ENCODE data around the gene NOS1AP. TPM values are rescaled to one million over a fixed set of nuclear protein-coding genes. Genes with fewer than 3 reads are reported as not detected.

Gene NOS1AP
- total and polyA plus RNA-seq, 2 experiments from 2014 or later = 5.8 to 6.6 TPM

- Histone ChIP-seq H4K20me1 (replicated peaks; ENCODE audit: insufficient read depth) (no peaks in the 10 kb centered on the region), H3K79me2 (replicated peaks; ENCODE audit: insufficient read depth) (no peaks in the 10 kb centered on the region), H3K27me3 (ENCODE audit: insufficient read depth) (no peaks in the 10 kb centered on the region), H3F3A (replicated peaks; ENCODE audit: low read depth) (no peaks in the 10 kb centered on the region), H2AFZ (no peak overlapping the region), H3K27ac (ENCODE audit: low read depth) (no peak overlapping the region), H3K4me3 (no peak overlapping the region), H3K9me2 (ENCODE audit: insufficient read depth) (no peaks in the 10 kb centered on the region), H3K4me1 (ENCODE audit: insufficient read depth) (peaks cover 14% of the 10 kb centered on the region), H3K36me3 (ENCODE audit: insufficient read depth) (no peaks in the 10 kb centered on the region), H3K4me2 (no peak overlapping the region)
- DNase-seq (ENCODE audit: low spot score) (no peak), ATAC-seq (no peak)
- TF ChIP-seq, protein P1, sequence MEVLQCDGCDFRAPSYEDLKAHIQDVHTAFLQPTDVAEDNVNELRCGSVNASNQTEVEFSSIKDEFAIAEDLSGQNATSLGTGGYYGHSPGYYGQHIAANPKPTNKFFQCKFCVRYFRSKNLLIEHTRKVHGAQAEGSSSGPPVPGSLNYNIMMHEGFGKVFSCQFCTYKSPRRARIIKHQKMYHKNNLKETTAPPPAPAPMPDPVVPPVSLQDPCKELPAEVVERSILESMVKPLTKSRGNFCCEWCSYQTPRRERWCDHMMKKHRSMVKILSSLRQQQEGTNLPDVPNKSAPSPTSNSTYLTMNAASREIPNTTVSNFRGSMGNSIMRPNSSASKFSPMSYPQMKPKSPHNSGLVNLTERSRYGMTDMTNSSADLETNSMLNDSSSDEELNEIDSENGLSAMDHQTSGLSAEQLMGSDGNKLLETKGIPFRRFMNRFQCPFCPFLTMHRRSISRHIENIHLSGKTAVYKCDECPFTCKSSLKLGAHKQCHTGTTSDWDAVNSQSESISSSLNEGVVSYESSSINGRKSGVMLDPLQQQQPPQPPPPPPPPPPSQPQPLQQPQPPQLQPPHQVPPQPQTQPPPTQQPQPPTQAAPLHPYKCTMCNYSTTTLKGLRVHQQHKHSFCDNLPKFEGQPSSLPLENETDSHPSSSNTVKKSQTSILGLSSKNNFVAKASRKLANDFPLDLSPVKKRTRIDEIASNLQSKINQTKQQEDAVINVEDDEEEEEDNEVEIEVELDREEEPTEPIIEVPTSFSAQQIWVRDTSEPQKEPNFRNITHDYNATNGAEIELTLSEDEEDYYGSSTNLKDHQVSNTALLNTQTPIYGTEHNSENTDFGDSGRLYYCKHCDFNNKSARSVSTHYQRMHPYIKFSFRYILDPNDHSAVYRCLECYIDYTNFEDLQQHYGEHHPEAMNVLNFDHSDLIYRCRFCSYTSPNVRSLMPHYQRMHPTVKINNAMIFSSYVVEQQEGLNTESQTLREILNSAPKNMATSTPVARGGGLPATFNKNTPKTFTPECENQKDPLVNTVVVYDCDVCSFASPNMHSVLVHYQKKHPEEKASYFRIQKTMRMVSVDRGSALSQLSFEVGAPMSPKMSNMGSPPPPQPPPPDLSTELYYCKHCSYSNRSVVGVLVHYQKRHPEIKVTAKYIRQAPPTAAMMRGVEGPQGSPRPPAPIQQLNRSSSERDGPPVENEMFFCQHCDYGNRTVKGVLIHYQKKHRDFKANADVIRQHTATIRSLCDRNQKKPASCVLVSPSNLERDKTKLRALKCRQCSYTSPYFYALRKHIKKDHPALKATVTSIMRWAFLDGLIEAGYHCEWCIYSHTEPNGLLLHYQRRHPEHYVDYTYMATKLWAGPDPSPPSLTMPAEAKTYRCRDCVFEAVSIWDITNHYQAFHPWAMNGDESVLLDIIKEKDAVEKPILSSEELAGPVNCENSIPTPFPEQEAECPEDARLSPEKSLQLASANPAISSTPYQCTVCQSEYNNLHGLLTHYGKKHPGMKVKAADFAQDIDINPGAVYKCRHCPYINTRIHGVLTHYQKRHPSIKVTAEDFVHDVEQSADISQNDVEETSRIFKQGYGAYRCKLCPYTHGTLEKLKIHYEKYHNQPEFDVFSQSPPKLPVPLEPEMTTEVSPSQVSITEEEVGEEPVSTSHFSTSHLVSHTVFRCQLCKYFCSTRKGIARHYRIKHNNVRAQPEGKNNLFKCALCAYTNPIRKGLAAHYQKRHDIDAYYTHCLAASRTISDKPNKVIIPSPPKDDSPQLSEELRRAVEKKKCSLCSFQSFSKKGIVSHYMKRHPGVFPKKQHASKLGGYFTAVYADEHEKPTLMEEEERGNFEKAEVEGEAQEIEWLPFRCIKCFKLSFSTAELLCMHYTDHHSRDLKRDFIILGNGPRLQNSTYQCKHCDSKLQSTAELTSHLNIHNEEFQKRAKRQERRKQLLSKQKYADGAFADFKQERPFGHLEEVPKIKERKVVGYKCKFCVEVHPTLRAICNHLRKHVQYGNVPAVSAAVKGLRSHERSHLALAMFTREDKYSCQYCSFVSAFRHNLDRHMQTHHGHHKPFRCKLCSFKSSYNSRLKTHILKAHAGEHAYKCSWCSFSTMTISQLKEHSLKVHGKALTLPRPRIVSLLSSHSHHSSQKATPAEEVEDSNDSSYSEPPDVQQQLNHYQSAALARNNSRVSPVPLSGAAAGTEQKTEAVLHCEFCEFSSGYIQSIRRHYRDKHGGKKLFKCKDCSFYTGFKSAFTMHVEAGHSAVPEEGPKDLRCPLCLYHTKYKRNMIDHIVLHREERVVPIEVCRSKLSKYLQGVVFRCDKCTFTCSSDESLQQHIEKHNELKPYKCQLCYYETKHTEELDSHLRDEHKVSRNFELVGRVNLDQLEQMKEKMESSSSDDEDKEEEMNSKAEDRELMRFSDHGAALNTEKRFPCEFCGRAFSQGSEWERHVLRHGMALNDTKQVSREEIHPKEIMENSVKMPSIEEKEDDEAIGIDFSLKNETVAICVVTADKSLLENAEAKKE (CRISPR knock-in tag; IDR thresholded peaks at IDR 0.05) = no peak
- TF ChIP-seq EZH2 (IDR thresholded peaks at IDR 0.05; ENCODE audit: low read depth, unreplicated experiment) = no peak
- no peak overlapping the region for H3K27ac Mint-ChIP-seq
- peaks cover 4% of the 10 kb centered on the region for H3K27me3 Mint-ChIP-seq (ENCODE audit: insufficient read depth, low read depth, poor library complexity)
- H3K4me3 Mint-ChIP-seq = no peak overlapping the region
- no peaks in the 10 kb centered on the region; the same call in 2 of the 3 replicates for H3K36me3 Mint-ChIP-seq (ENCODE audit: low read depth)
- H3K4me1 Mint-ChIP-seq = peaks cover 29% of the 10 kb centered on the region
- H3K9me3 Mint-ChIP-seq = no peaks in the 10 kb centered on the region
Measured at GRCh38 chr1:162336621-162337285, 267.3 kb downstream of the NOS1AP start.

- Mint-ChIP-seq H3K27me3 (ENCODE audit: insufficient read depth, low read depth, poor library complexity) (no peaks in the 10 kb centered on the region), H3K9me3 (no peaks in the 10 kb centered on the region), H3K27ac (no peak overlapping the region), H3K4me3 (no peak overlapping the region), H3K36me3 (ENCODE audit: low read depth) (peaks cover 10% of the 10 kb centered on the region; the same call in 2 of the 3 replicates), H3K4me1 (peaks cover 2% of the 10 kb centered on the region; the same call in 2 of the 3 replicates)
- no peaks in the 10 kb centered on the region for H3F3A ChIP-seq (replicated peaks; ENCODE audit: low read depth)
- no peak overlapping the region for H3K4me3 ChIP-seq
- ATAC-seq = no peak
- no peak overlapping the region for H3K27ac ChIP-seq (ENCODE audit: low read depth)
- no peaks in the 10 kb centered on the region for H4K20me1 ChIP-seq (replicated peaks; ENCODE audit: insufficient read depth)
- TF ChIP-seq POLR2AphosphoS5 (IDR thresholded peaks at IDR 0.05; ENCODE audit: low read depth) (no peak), EZH2phosphoT487 (IDR thresholded peaks at IDR 0.05; ENCODE audit: unreplicated experiment) (no peak), NANOG (IDR thresholded peaks at IDR 0.05; ENCODE audit: borderline replicate concordance) (no peak)
- no peak overlapping the region for H3K4me2 ChIP-seq
- H3K4me1 ChIP-seq (ENCODE audit: insufficient read depth) = no peaks in the 10 kb centered on the region
- no peaks in the 10 kb centered on the region for H3K27me3 ChIP-seq (ENCODE audit: insufficient read depth)
- 0 out of 2 replicates have a peak, but pooled peaks cover 10% of the 10 kb centered on the region for H3K9me2 ChIP-seq (ENCODE audit: insufficient read depth)
- DNase-seq (ENCODE audit: low spot score) = no peak
- H3K79me2 ChIP-seq (replicated peaks; ENCODE audit: insufficient read depth) = no peaks in the 10 kb centered on the region
- no peak overlapping the region for H2AFZ ChIP-seq
- H3K36me3 ChIP-seq (ENCODE audit: insufficient read depth) = no peaks in the 10 kb centered on the region
Measured at GRCh38 chr1:162342452-162342983, 273.0 kb downstream of the NOS1AP start.
